GM12891 (cell line): Measurements from ENCODE around the gene MUC20.

ENCODE experiments used
- DNase-seq: peaks from one replicate; pipeline ENCODE4 v3.0.0; 2011; ENCODE audit warnings: low spot score; ENCODE audit not compliant: insufficient read length
- FAIRE-seq: peaks from 2 replicates; lab custom pipeline; 2011; peaks lifted over from hg19 to GRCh38; lab: Jason Lieb, UNC
- PAX5 ChIP-seq: IDR thresholded peaks from 2 replicates; pipeline ENCODE4 v1.6.1; 2011; ENCODE audit warnings: low read length, moderate library complexity, mild to moderate bottlenecking; ENCODE audit not compliant: insufficient read depth, severe bottlenecking
- POLR2A ChIP-seq: IDR thresholded peaks from 2 replicates; pipeline ENCODE4 v1.6.1; 2011; ENCODE audit warnings: low read depth, low read length, control low read depth
- POLR2AphosphoS5 ChIP-seq: IDR thresholded peaks from 2 replicates; pipeline ENCODE4 v1.6.1; 2011; ENCODE audit warnings: low read depth, low read length, control low read depth
- POU2F2 ChIP-seq: IDR thresholded peaks from 2 replicates; pipeline ENCODE4 v1.6.1; 2011; ENCODE audit warnings: low read depth, mild to moderate bottlenecking, control low read depth, low read length, moderate library complexity
- SPI1 ChIP-seq: IDR thresholded peaks from 2 replicates; pipeline ENCODE4 v1.6.1; 2011; ENCODE audit warnings: low read depth, low read length, control low read depth
- TAF1 ChIP-seq: IDR thresholded peaks from 2 replicates; pipeline ENCODE4 v1.6.1; 2011; ENCODE audit warnings: low read depth, low read length, control low read depth

MUC20 gene

GRCh38 chr3:195698647-195699387, 22.0 kb upstream of the MUC20 start:
- TF ChIP-seq SPI1: no peak
- TF ChIP-seq POLR2AphosphoS5: no peak
- TF ChIP-seq TAF1: no peak
- TF ChIP-seq POU2F2: no peak
- TF ChIP-seq POLR2A: no peak
- no peak for TF ChIP-seq PAX5
- no peak for FAIRE-seq
- no peak for DNase-seq

GRCh38 chr3:195699388-195699771, 21.4 kb upstream of the MUC20 start:
- FAIRE-seq: no peak
- DNase-seq: no peak
- TF ChIP-seq TAF1: no peak
- TF ChIP-seq PAX5: no peak
- no peak for TF ChIP-seq POU2F2
- no peak for TF ChIP-seq POLR2AphosphoS5
- TF ChIP-seq POLR2A: no peak
- TF ChIP-seq SPI1: no peak

GRCh38 chr3:195699860-195700259, 20.9 kb upstream of the MUC20 start:
- DNase-seq (no peak), FAIRE-seq (no peak)
- TF ChIP-seq SPI1 (no peak), POU2F2 (no peak), POLR2A (no peak), POLR2AphosphoS5 (no peak), TAF1 (no peak), PAX5 (no peak)

- no peak for DNase-seq
- TF ChIP-seq SPI1 (no peak), POU2F2 (no peak), TAF1 (no peak), PAX5 (no peak), POLR2AphosphoS5 (no peak), POLR2A (no peak)
- no peak for FAIRE-seq
These were observed 20.5 kb upstream of the MUC20 start for GRCh38 chr3:195700319-195700718.

- DNase-seq (no peak), FAIRE-seq (no peak)
- TF ChIP-seq POU2F2 (no peak), TAF1 (no peak), SPI1 (no peak), PAX5 (no peak), POLR2A (no peak), POLR2AphosphoS5 (no peak)
These were observed 19.5 kb upstream of the MUC20 start for GRCh38 chr3:195701042-195701915.

DNA sequence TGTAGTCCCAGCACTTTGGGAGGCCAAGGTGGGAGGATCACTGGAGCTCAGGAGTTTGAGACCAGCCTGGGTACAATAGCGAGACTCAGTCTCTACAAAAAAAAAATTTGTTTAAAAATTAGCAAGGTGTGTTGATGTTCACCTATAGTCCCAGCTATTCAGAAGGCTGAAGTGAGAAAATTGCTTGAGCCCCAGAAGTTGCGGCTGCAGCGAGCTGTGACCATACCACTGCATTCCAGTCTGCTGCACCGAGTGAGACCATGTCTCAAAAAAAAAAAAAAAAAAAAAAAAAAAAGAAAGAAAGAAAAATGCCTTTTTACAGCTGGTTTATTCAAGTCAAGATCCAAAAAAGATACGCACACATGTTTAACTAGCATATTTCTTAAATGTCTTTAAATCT, 17.0 kb upstream of the MUC20 start:
- DNase-seq (no peak), FAIRE-seq (no peak)
- TF ChIP-seq POLR2AphosphoS5: no peak
- no peak for TF ChIP-seq POU2F2
- no peak for TF ChIP-seq TAF1
- no peak for TF ChIP-seq SPI1
- TF ChIP-seq POLR2A: no peak
- no peak for TF ChIP-seq PAX5

GRCh38 chr3:195704433-195704999, 16.3 kb upstream of the MUC20 start:
- TF ChIP-seq TAF1: no peak
- TF ChIP-seq POLR2AphosphoS5: no peak
- no peak for TF ChIP-seq POU2F2
- no peak for TF ChIP-seq PAX5
- TF ChIP-seq POLR2A: no peak
- TF ChIP-seq SPI1: no peak
- no peak for FAIRE-seq
- no peak for DNase-seq

- DNase-seq (no peak), FAIRE-seq (no peak)
- no peak for TF ChIP-seq POU2F2
- TF ChIP-seq POLR2A: no peak
- TF ChIP-seq PAX5: no peak
- no peak for TF ChIP-seq SPI1
- TF ChIP-seq TAF1: no peak
- TF ChIP-seq POLR2AphosphoS5: no peak
These were observed 15.4 kb upstream of the MUC20 start for GRCh38 chr3:195705081-195705991.
